OCI-LY7 (cell line): Measurements from ENCODE around the gene FBN1. TPM values are rescaled to one million over a fixed set of nuclear protein-coding genes. Genes with fewer than 3 reads are reported as not detected.

ENCODE experiments used
- BruUV-seq: library from RNA; stranded (reverse); fragments of 400-500 nt; replicated peaks from 2 replicates; lab custom pipeline; 2021; lab: Mats Ljungman, UMichigan
- CTCF ChIA-PET: fragments of 300-600 bp; sonication (Branson Sonifier 250); formaldehyde crosslinking; loops from one replicate; lab custom pipeline; 2022; ENCODE audit warnings: antibody characterized with exemption; ENCODE audit not compliant: unreplicated experiment; lab: Charles Lee
- POLR2A ChIA-PET: fragments of 300-600 bp; sonication (Branson Sonifier 250); formaldehyde crosslinking; loops from one replicate; lab custom pipeline; 2022; ENCODE audit warnings: antibody characterized with exemption; lab: Charles Lee
- DNase-seq: peaks from one replicate; pipeline ENCODE4 v3.0.0-alpha.2; 2015; ENCODE audit warnings: low spot score
- H2AFZ ChIP-seq: fragments of 200-600 bp; sonication (generic), shearing (Covaris generic); 2 replicates; pipeline ENCODE4 v1.6.1; 2014; ENCODE audit warnings: mild to moderate bottlenecking, antibody characterized with exemption, low read length, moderate library complexity
- H3K27ac ChIP-seq: fragments of 200-600 bp; sonication (generic); 2 replicates; pipeline ENCODE4 v1.5.1; 2014; ENCODE audit warnings: mixed run types, low read depth, mild to moderate bottlenecking, moderate library complexity, low read length, inconsistent platforms; ENCODE audit not compliant: poor library complexity, severe bottlenecking
- H3K36me3 ChIP-seq: fragments of 200-600 bp; sonication (generic); 2 replicates; pipeline ENCODE4 v1.6.1; 2014; ENCODE audit warnings: mild to moderate bottlenecking, antibody characterized with exemption, low read length, moderate library complexity, mixed read lengths; ENCODE audit not compliant: insufficient read depth
- H3K4me1 ChIP-seq: fragments of 200-600 bp; sonication (generic); 2 replicates; pipeline ENCODE4 v1.5.1; 2014; ENCODE audit warnings: mild to moderate bottlenecking, low read length; ENCODE audit not compliant: insufficient read depth, poor library complexity, severe bottlenecking
- H3K4me2 ChIP-seq: fragments of 200-600 bp; sonication (generic); 2 replicates; pipeline ENCODE4 v1.6.1; 2014; ENCODE audit warnings: mild to moderate bottlenecking, low read length
- H3K4me3 ChIP-seq: fragments of 200-600 bp; sonication (generic); 2 replicates; pipeline ENCODE4 v1.5.1; 2014; ENCODE audit warnings: mild to moderate bottlenecking, low read depth, low read length; ENCODE audit not compliant: poor library complexity, severe bottlenecking
- H3K79me2 ChIP-seq: fragments of 200-600 bp; sonication (generic); 2 replicates; pipeline ENCODE4 v1.6.1; 2016; ENCODE audit warnings: low read depth, mild to moderate bottlenecking, low read length, moderate library complexity, mixed read lengths; ENCODE audit not compliant: insufficient read depth
- H3K9me2 ChIP-seq: fragments of 200-600 bp; sonication (generic); 2 replicates; pipeline ENCODE4 v1.6.1; 2016; ENCODE audit warnings: mild to moderate bottlenecking, low read length, mixed read lengths; ENCODE audit not compliant: insufficient read depth
- H3K9me3 ChIP-seq: fragments of 200-600 bp; sonication (generic); 2 replicates; pipeline ENCODE4 v1.6.1; 2014; ENCODE audit warnings: mild to moderate bottlenecking, mixed run types, low read length, mixed read lengths
- H4K20me1 ChIP-seq: fragments of 200-600 bp; sonication (generic); 2 replicates; pipeline ENCODE4 v1.6.1; 2014; ENCODE audit warnings: mild to moderate bottlenecking, antibody characterized with exemption, low read length, moderate library complexity, mixed read lengths; ENCODE audit not compliant: insufficient read depth
- EZH2phosphoT487 ChIP-seq: fragments of 200-600 bp; sonication (generic); IDR thresholded peaks from 2 replicates; pipeline ENCODE4 v1.6.1; 2018; ENCODE audit warnings: low read depth, borderline replicate concordance, mild to moderate bottlenecking, mixed run types, antibody characterized with exemption, low read length, moderate library complexity, mixed read lengths
- intact Hi-C: fragments of 100-400 bp; cut with micrococcal nuclease; formaldehyde crosslinking; loops from one replicate; pipeline ENCODE4 v1.10.0; 2022; ENCODE audit not compliant: unreplicated experiment
- total RNA-seq, 2 experiments: library from RNA; depleted of rRNA in 1 of 2; stranded (reverse); fragments of >200 nt in 1 of 2; shearing (Covaris generic) in 1 of 2; gene quantifications; 2 replicates each; pipeline ENCODE4 v1.2.3, GENCODE V29; 2014 to 2022
- TF ChIP-seq, protein P1 (sequence below): fragments of 200-600 bp; sonication (generic); conservative IDR thresholded peaks from 2 replicates; pipeline ENCODE4 v1.5.1; 2014; ENCODE audit warnings: mild to moderate bottlenecking, antibody characterized with exemption, low read length, moderate library complexity, mixed read lengths

Gene FBN1
- total RNA-seq, 2 experiments from 2014 or later = 0.68 to 1.0 TPM

DNA sequence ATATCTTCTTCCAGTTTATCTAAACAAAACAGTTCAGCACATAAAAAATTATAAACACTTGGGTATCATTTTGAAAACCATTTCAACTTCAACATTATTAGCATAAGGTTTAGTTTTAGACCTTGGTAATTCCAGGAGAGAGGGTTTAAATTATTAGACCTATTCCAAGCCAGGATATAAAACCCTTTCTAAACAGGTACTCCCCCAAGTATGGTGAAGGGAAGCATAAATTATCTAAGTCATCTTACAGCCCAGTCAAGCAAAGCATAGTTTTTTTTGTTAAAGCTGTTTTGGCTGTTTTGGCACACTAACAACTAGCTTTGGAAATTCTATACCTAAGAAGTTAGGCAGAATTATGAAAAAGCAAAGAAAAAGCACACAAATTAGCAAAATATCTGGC, 87.3 kb downstream of the FBN1 start:
- CTCF ChIA-PET = interaction anchor here (1.0 kb wide), 1 partner anchor 13 kb away, joined by 3 read pairs; no protein-coding TSS in a partner anchor
- DNase-seq = no peak
- no peak overlapping the region for H2AFZ ChIP-seq
- H3K9me3 ChIP-seq = no peaks in the 10 kb centered on the region
- H3K4me3 ChIP-seq = no peak overlapping the region
- BruUV-seq = no TSS peak
- no peaks in the 10 kb centered on the region for H3K36me3 ChIP-seq
- H4K20me1 ChIP-seq = no peaks in the 10 kb centered on the region
- no peak overlapping the region for H3K4me2 ChIP-seq
- TF ChIP-seq EZH2phosphoT487 = no peak
- TF ChIP-seq, protein P1, sequence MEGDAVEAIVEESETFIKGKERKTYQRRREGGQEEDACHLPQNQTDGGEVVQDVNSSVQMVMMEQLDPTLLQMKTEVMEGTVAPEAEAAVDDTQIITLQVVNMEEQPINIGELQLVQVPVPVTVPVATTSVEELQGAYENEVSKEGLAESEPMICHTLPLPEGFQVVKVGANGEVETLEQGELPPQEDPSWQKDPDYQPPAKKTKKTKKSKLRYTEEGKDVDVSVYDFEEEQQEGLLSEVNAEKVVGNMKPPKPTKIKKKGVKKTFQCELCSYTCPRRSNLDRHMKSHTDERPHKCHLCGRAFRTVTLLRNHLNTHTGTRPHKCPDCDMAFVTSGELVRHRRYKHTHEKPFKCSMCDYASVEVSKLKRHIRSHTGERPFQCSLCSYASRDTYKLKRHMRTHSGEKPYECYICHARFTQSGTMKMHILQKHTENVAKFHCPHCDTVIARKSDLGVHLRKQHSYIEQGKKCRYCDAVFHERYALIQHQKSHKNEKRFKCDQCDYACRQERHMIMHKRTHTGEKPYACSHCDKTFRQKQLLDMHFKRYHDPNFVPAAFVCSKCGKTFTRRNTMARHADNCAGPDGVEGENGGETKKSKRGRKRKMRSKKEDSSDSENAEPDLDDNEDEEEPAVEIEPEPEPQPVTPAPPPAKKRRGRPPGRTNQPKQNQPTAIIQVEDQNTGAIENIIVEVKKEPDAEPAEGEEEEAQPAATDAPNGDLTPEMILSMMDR = no peak
- no peaks in the 10 kb centered on the region for H3K79me2 ChIP-seq
- intact Hi-C loops = no loop called here
- no peaks in the 10 kb centered on the region for H3K4me1 ChIP-seq
- no peak overlapping the region for H3K27ac ChIP-seq
- H3K9me2 ChIP-seq = no peaks in the 10 kb centered on the region
- POLR2A ChIA-PET = no interaction called here

DNA sequence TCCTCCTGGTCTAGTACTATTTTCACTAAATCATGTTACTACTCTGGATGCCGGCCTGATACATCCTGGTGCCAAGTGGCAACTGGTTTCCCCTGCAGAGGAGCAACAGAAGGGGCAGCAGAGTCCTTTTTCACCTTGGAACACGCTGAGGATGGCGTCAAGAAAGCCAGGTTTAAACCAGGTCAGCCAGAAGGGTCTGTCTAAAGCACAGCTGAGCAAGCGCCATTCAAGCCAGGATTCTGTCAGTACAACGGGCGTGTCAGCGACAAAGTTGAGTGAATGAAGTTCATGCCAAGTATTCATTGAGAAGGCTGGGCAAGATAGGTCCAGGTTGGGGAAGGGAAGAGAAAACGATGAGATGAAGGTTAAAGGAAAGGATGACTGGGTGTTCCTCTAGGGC, 88.2 kb downstream of the FBN1 start:
- H3K4me3 ChIP-seq = no peak overlapping the region
- no peaks in the 10 kb centered on the region for H4K20me1 ChIP-seq
- H2AFZ ChIP-seq = no peak overlapping the region
- TF ChIP-seq EZH2phosphoT487 = no peak
- TF ChIP-seq, protein P1 = no peak
- CTCF ChIA-PET = no interaction called here
- no peak for DNase-seq
- POLR2A ChIA-PET = no interaction called here
- H3K36me3 ChIP-seq = no peaks in the 10 kb centered on the region
- H3K9me3 ChIP-seq = no peaks in the 10 kb centered on the region
- no peak overlapping the region for H3K4me2 ChIP-seq
- H3K9me2 ChIP-seq = no peaks in the 10 kb centered on the region
- no peaks in the 10 kb centered on the region for H3K4me1 ChIP-seq
- intact Hi-C loops = no loop called here
- no TSS peak for BruUV-seq
- no peaks in the 10 kb centered on the region for H3K79me2 ChIP-seq
- H3K27ac ChIP-seq = no peak overlapping the region

DNA sequence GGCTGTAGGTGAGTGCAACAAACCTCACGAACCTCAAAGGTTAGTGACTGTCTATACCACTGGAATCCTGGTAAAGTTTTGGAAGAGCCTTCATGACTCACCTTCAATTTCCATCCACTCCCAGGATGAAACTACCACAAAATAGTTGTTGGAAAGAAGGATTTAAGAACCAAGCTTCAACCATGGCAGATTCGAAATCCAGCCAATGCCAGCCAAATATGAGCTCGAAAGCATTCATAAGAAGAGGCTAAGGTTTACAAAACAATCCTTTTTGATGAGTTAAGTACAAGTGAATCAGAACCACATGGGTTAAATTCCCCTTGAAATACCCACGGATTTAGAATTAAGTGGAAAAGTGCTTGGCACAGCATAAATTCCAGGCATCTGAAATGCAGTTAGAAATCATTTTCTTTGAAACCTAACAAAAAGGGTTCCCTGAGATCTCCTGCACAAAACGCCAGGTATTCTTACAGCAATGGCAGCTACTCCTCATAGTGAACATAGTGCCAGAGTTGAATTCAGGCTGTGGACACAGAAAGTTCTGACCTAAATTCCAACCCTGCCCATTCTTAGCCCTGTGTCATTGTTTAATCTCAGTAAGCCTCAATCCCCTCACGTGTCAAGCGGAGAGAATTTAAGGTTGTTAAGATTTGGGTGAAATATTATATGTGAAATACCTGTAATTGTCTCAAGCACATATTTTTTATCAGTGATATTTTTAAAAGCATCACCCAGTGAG, 89.2 kb downstream of the FBN1 start:
- no peak for TF ChIP-seq EZH2phosphoT487
- TF ChIP-seq, protein P1 = no peak
- Histone ChIP-seq H3K9me3 (no peaks in the 10 kb centered on the region), H3K9me2 (no peaks in the 10 kb centered on the region), H3K79me2 (no peaks in the 10 kb centered on the region), H3K4me1 (no peaks in the 10 kb centered on the region), H3K27ac (no peak overlapping the region), H4K20me1 (no peaks in the 10 kb centered on the region), H3K36me3 (no peaks in the 10 kb centered on the region), H3K4me2 (no peak overlapping the region), H2AFZ (no peak overlapping the region), H3K4me3 (no peak overlapping the region)
- intact Hi-C loops = no loop called here
- BruUV-seq = no TSS peak
- ChIA-PET CTCF (no interaction called here), POLR2A (no interaction called here)
- no peak for DNase-seq
